C4-2B (cell line): ENCODE data around the gene SMG6.

ENCODE experiments used
- CTCF ChIP-seq: fragments of 450-650 bp; conservative IDR thresholded peaks from 2 replicates; pipeline ENCODE4 v1.5.1; 2017; ENCODE audit warnings: mild to moderate bottlenecking
- ZFX ChIP-seq: fragments of 450-650 bp; IDR thresholded peaks from 2 replicates; pipeline ENCODE4 v1.6.1; 2017

GRCh38 chr17:2083613-2084035 is 220.0 kb downstream of the SMG6 start:
- TF ChIP-seq CTCF (no peak), ZFX (no peak)
